DND-41 (cell line): ENCODE results near the gene CFAP299.
A peak's percentile ranks its signal among the peaks of the same experiment; 100 is the strongest.

Source experiments
- ATAC-seq: fragments of 200-7000 bp; cut with Tn5 transposase; 3 replicates; pipeline ENCODE4 v1.9.1; 2021; ENCODE audit warnings: low read depth; ENCODE audit not compliant: insufficient read depth
- DNase-seq: peaks from one replicate; pipeline ENCODE4 v3.0.0-alpha.2; 2020
- H2AFZ ChIP-seq: 2 replicates; pipeline ENCODE4 v1.6.0; 2012; ENCODE audit warnings: low read depth, low read length
- H3K27ac ChIP-seq: 2 replicates; pipeline ENCODE4 v1.5.1; 2012; ENCODE audit warnings: low read length, inconsistent platforms
- H3K27me3 ChIP-seq: fragments of 200-600 bp; sonication (generic); 2 replicates; pipeline ENCODE4 v1.6.0; 2012; ENCODE audit warnings: low read length, mild to moderate bottlenecking, inconsistent platforms; ENCODE audit not compliant: insufficient read depth, poor library complexity
- H3K36me3 ChIP-seq: 2 replicates; pipeline ENCODE4 v1.5.1; 2012; ENCODE audit warnings: low read length, inconsistent platforms; ENCODE audit not compliant: insufficient read depth
- H3K4me1 ChIP-seq: 2 replicates; pipeline ENCODE4 v1.5.1; 2012; ENCODE audit warnings: mild to moderate bottlenecking, low read length; ENCODE audit not compliant: insufficient read depth
- H3K4me2 ChIP-seq: 2 replicates; pipeline ENCODE4 v1.6.0; 2012; ENCODE audit warnings: mild to moderate bottlenecking, moderate library complexity, low read length, inconsistent platforms; ENCODE audit not compliant: insufficient read depth
- H3K4me3 ChIP-seq, 2 experiments: fragments of 200-600 bp in 1 of 2; shearing (Covaris generic) in 1 of 2; 2 replicates each; pipeline ENCODE4 v1.5.1; 2012 to 2016; ENCODE audit warnings: inconsistent platforms in 2 of 2, low read length in 2 of 2, mild to moderate bottlenecking in 2 of 2, low read depth in 1 of 2, moderate library complexity in 1 of 2
- H3K79me2 ChIP-seq: 2 replicates; pipeline ENCODE4 v1.6.0; 2012; ENCODE audit warnings: low read length, inconsistent platforms; ENCODE audit not compliant: insufficient read depth
- H3K9ac ChIP-seq: 2 replicates; pipeline ENCODE4 v1.6.0; 2012; ENCODE audit warnings: low read depth, mild to moderate bottlenecking, inconsistent platforms, low read length, moderate library complexity
- H3K9me3 ChIP-seq: 2 replicates; pipeline ENCODE4 v1.5.1; 2012; ENCODE audit warnings: low read length, moderate library complexity, mild to moderate bottlenecking, inconsistent platforms; ENCODE audit not compliant: insufficient read depth, severe bottlenecking
- H4K20me1 ChIP-seq: 2 replicates; pipeline ENCODE4 v1.6.0; 2012; ENCODE audit warnings: low read length; ENCODE audit not compliant: insufficient read depth
- EZH2 ChIP-seq: IDR thresholded peaks from 3 replicates; pipeline ENCODE4 v1.6.1; 2012; ENCODE audit warnings: borderline replicate concordance, low read depth, mild to moderate bottlenecking, moderate library complexity, low read length, inconsistent platforms; ENCODE audit not compliant: severe bottlenecking
- TF ChIP-seq, protein P1 (sequence below): IDR thresholded peaks from 2 replicates; pipeline ENCODE4 v1.5.1; 2012; ENCODE audit warnings: borderline replicate concordance, low read length, moderate library complexity, mild to moderate bottlenecking; ENCODE audit not compliant: poor library complexity, severe bottlenecking; ENCODE audit errors: extremely low read depth

The CFAP299 gene

DNA sequence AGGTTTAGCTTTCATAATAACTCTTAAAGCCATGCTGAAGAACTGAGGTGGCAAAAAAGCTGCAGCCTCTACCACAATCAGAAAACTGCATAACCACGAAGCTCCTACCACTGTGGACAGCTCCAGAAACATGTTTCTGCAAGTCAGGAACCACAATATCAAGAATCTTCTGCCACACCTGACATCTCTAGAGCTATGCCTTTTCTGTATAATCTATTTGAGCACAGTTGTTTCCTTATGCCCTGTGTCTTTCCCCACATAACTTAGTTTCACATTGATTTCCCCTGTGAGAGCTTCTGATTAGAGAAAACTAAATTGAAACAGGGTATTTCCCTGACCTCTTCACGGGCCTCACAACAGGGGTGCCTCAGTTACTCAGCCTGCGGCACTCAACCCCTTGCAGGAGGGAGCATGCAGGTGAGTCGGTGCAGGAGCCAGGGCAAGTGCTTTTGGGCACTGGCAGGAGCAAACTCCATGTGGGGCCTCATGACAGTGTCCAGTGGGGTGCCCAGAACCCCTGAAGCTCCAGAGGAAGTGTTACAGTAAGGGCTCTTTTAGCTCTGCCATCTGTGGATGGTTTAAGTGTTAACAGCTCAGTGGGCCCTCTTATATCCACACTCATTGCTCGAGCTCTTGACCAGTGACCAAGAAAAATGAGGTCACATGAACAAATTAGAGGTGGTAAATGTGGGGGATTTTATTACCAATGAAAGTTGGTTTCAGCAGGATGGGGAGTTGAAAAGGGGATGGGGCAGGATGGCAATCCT, 562.2 kb downstream of the CFAP299 start:
- TF ChIP-seq, protein P1, sequence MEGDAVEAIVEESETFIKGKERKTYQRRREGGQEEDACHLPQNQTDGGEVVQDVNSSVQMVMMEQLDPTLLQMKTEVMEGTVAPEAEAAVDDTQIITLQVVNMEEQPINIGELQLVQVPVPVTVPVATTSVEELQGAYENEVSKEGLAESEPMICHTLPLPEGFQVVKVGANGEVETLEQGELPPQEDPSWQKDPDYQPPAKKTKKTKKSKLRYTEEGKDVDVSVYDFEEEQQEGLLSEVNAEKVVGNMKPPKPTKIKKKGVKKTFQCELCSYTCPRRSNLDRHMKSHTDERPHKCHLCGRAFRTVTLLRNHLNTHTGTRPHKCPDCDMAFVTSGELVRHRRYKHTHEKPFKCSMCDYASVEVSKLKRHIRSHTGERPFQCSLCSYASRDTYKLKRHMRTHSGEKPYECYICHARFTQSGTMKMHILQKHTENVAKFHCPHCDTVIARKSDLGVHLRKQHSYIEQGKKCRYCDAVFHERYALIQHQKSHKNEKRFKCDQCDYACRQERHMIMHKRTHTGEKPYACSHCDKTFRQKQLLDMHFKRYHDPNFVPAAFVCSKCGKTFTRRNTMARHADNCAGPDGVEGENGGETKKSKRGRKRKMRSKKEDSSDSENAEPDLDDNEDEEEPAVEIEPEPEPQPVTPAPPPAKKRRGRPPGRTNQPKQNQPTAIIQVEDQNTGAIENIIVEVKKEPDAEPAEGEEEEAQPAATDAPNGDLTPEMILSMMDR, result no peak
- DNase-seq (no peak), ATAC-seq (peak; percentile 58; the same call in 2 of the 3 replicates)
- no peaks in the 10 kb centered on the region for H3K79me2 ChIP-seq
- H3K9me3 ChIP-seq, result no peaks in the 10 kb centered on the region
- H3K4me1 ChIP-seq, result no peaks in the 10 kb centered on the region
- H3K4me2 ChIP-seq, result no peak overlapping the region
- no peaks in the 10 kb centered on the region for H3K27me3 ChIP-seq
- no peak overlapping the region for H3K4me3 ChIP-seq
- no peak overlapping the region for H2AFZ ChIP-seq
- no peak overlapping the region for H3K9ac ChIP-seq
- no peaks in the 10 kb centered on the region for H3K36me3 ChIP-seq
- H3K27ac ChIP-seq, result no peak overlapping the region
- no peaks in the 10 kb centered on the region for H4K20me1 ChIP-seq

DNA sequence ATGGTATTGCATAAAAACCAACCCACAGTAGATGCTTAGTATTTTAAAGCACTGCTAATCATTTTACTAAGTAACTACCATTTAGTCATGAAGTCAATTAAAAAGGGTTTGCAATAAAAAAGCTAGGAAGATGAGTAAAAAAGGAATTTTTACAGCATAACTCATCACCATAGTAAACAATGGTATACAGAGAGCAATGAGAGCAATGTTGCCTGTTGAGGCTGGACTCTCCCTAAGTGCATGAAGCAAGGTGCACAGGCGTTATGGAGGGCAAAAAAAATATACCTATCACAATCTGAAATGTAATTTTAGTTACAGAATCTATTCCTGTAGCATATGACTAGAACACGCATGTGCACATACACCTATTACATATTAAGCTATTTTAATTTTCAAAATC, 565.4 kb downstream of the CFAP299 start:
- Histone ChIP-seq H3K4me1 (no peaks in the 10 kb centered on the region), H3K9ac (no peak overlapping the region), H3K9me3 (no peaks in the 10 kb centered on the region), H3K79me2 (no peaks in the 10 kb centered on the region), H3K27ac (no peak overlapping the region), H4K20me1 (no peaks in the 10 kb centered on the region), H3K4me3 (no peak overlapping the region), H3K36me3 (no peaks in the 10 kb centered on the region), H3K4me2 (no peak overlapping the region), H2AFZ (no peak overlapping the region), H3K27me3 (no peaks in the 10 kb centered on the region)
- DNase-seq, result no peak
- no peak for ATAC-seq
- TF ChIP-seq, protein P1, result no peak
- TF ChIP-seq EZH2, result no peak

DNA sequence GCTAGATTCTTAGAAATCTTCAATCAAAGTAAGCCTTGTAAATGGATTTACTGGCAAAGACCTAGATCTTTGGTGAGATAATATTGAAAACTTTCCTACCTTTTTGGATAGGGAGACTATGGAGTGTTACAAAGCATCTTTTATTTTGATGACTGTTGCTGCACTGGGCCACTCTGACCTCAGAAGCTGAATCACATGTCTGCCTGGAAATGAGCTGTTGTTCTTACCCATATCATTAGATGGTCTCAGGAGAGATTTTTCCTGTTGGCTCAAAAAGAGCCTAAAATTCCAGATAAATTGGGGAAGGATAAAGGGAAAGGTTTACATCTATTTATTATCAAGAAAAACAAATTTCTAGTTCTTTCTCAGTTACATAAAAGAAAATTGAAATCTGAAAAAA, 567.5 kb downstream of the CFAP299 start:
- TF ChIP-seq, protein P1, result no peak
- TF ChIP-seq EZH2, result no peak
- Histone ChIP-seq H3K27ac (no peak overlapping the region), H3K36me3 (no peaks in the 10 kb centered on the region), H3K4me2 (no peak overlapping the region), H3K9ac (no peak overlapping the region), H2AFZ (no peak overlapping the region), H3K27me3 (no peaks in the 10 kb centered on the region), H3K79me2 (no peaks in the 10 kb centered on the region), H3K4me3 (no peak overlapping the region), H3K4me1 (no peaks in the 10 kb centered on the region), H4K20me1 (no peaks in the 10 kb centered on the region), H3K9me3 (no peaks in the 10 kb centered on the region)
- DNase-seq (no peak), ATAC-seq (no peak)
